Measurements from ENCODE around the gene YJU2.

- TF ChIP-seq SP1 (IDR thresholded peaks at IDR 0.05): no peak
- TF ChIP-seq, protein P1, sequence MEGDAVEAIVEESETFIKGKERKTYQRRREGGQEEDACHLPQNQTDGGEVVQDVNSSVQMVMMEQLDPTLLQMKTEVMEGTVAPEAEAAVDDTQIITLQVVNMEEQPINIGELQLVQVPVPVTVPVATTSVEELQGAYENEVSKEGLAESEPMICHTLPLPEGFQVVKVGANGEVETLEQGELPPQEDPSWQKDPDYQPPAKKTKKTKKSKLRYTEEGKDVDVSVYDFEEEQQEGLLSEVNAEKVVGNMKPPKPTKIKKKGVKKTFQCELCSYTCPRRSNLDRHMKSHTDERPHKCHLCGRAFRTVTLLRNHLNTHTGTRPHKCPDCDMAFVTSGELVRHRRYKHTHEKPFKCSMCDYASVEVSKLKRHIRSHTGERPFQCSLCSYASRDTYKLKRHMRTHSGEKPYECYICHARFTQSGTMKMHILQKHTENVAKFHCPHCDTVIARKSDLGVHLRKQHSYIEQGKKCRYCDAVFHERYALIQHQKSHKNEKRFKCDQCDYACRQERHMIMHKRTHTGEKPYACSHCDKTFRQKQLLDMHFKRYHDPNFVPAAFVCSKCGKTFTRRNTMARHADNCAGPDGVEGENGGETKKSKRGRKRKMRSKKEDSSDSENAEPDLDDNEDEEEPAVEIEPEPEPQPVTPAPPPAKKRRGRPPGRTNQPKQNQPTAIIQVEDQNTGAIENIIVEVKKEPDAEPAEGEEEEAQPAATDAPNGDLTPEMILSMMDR (IDR thresholded peaks at IDR 0.05; ENCODE audit: low read depth, low read length, missing input control): no peak
- no peak for TF ChIP-seq NR2F2 (IDR thresholded peaks at IDR 0.05)
- TF ChIP-seq YY1 (IDR thresholded peaks at IDR 0.05): no peak
These were observed 47.1 kb upstream of the YJU2 start for GRCh38 chr19:4199699-4200293.

All from liver (tissue), 3 donors.